Measurements from ENCODE around the gene CFAP99. TPM values are rescaled to one million over a fixed set of nuclear protein-coding genes. Genes with fewer than 3 reads are reported as not detected.

CFAP99 gene
- total and polyA plus RNA-seq, 9 of the 15 experiments (the other 6 are each of a cell fraction or from before 2014, with no cell fraction given), result 0.07 to 0.18 (median 0.09) TPM; not detected in 6

DNA sequence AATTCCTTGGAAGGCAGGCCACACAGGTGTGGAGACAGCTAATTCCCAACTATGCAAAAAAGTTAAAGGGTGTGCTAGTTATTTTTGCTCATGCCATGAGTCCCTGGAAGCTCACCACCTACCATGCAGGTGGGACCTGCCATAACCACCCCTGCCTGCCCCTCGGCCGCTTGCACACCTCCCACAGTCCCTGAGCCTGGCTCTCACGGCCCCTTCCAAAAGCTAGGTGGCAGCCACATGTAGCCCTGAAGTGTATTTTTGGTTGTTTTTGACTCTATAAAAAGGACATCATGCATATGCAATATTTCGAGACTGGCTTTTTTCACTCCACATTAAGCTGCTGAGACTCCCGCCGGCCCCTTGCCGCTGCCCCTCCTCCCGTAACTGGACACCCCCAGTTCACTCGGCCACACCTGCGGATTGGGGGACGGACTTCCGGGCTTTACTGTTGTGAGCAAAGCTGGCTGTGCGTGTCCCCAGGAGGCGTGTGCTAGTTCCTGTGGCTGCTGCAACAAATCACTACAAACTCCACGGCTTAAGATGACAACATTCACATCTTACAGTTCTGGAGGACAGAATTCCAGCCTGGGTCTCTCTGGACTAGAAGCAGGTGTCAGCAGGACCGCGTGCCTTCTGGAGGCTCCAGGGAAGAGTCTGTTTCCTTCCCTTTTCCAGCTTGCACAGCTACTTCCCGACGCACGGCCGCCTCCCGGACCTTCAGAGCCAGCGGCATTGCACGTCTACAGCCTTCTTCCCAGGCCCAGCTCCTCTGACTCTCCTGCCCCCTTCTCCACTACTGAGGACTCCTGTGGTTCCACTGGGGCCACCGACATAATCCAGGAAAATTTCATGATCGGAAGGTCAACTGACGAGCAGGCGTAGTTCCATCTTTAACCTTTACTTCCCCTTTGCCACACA is 25.1 kb upstream of the CFAP99 start (continued):
- no peak for TF ChIP-seq POU5F1 (IDR thresholded peaks at IDR 0.05; ENCODE audit: borderline replicate concordance, low read depth, low read length, partially characterized antibody)
- no peak for TF ChIP-seq DDX20 (tag; IDR thresholded peaks at IDR 0.05; ENCODE audit: low read depth)
- TF ChIP-seq SREBF2 (CRISPR knock-in tag; IDR thresholded peaks at IDR 0.05), result no peak
- no peak for TF ChIP-seq HMGN3 (IDR thresholded peaks at IDR 0.05; ENCODE audit: borderline replicate concordance, extremely low read depth, insufficient read length, low read depth, low read length)
- no peak for TF ChIP-seq HSF4 (CRISPR knock-in tag; IDR thresholded peaks at IDR 0.05; ENCODE audit: borderline replicate concordance)
- peak; percentile 13; the same call in 1 of the 2 replicates for TF ChIP-seq BHLHE40 (IDR thresholded peaks at IDR 0.05; ENCODE audit: low read length)
- TF ChIP-seq MYBL2 (IDR thresholded peaks at IDR 0.05; ENCODE audit: low read depth), result no peak
- no peak for TF ChIP-seq MYBL2 (CRISPR knock-in tag; IDR thresholded peaks at IDR 0.05; ENCODE audit: borderline replicate concordance)
- TF ChIP-seq CCAR2 (IDR thresholded peaks at IDR 0.05; ENCODE audit: low read depth, low read length), result no peak
- TF ChIP-seq, protein P1, sequence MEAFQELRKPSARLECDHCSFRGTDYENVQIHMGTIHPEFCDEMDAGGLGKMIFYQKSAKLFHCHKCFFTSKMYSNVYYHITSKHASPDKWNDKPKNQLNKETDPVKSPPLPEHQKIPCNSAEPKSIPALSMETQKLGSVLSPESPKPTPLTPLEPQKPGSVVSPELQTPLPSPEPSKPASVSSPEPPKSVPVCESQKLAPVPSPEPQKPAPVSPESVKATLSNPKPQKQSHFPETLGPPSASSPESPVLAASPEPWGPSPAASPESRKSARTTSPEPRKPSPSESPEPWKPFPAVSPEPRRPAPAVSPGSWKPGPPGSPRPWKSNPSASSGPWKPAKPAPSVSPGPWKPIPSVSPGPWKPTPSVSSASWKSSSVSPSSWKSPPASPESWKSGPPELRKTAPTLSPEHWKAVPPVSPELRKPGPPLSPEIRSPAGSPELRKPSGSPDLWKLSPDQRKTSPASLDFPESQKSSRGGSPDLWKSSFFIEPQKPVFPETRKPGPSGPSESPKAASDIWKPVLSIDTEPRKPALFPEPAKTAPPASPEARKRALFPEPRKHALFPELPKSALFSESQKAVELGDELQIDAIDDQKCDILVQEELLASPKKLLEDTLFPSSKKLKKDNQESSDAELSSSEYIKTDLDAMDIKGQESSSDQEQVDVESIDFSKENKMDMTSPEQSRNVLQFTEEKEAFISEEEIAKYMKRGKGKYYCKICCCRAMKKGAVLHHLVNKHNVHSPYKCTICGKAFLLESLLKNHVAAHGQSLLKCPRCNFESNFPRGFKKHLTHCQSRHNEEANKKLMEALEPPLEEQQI (IDR thresholded peaks at IDR 0.05), result no peak
- TF ChIP-seq CHD1 (IDR thresholded peaks at IDR 0.05; ENCODE audit: low read length), result peak; percentile 34
- TF ChIP-seq ARID1B (IDR thresholded peaks at IDR 0.05), result 0 out of 2 replicates have a peak, but pooled peaks have one; percentile 6
- TF ChIP-seq XRCC4 (IDR thresholded peaks at IDR 0.05; ENCODE audit: extremely low read depth, insufficient read depth, insufficient read length), result no peak
- no peak for TF ChIP-seq THRAP3 (IDR thresholded peaks at IDR 0.05; ENCODE audit: borderline replicate concordance)
- peak; percentile 62 for TF ChIP-seq SAP30 (IDR thresholded peaks at IDR 0.05; ENCODE audit: borderline replicate concordance, insufficient read depth, low read depth, low read length, poor library complexity, severe bottlenecking)
- TF ChIP-seq ATF3 (IDR thresholded peaks at IDR 0.05), result no peak
- TF ChIP-seq ATF3 (CRISPR knock-in tag; conservative IDR thresholded peaks at IDR 0.05), result no peak
- peak; percentile 72 for TF ChIP-seq MEF2D (tag; conservative IDR thresholded peaks at IDR 0.05; ENCODE audit: low read depth)
- no peak for TF ChIP-seq NR2C2 (CRISPR knock-in tag; IDR thresholded peaks at IDR 0.05)
- TF ChIP-seq NR2C2 (tag; IDR thresholded peaks at IDR 0.05), result no peak
- TF ChIP-seq XRCC5 (IDR thresholded peaks at IDR 0.05; ENCODE audit: low read depth, low read length), result no peak
- 0 out of 2 replicates have a peak, but pooled peaks have one; percentile 39 for TF ChIP-seq PTRF (tag; IDR thresholded peaks at IDR 0.05)

Measured in K562 (cell line).